HAP-1 (cell line): ENCODE results near the gene RAB34.
A peak's percentile ranks its signal among the peaks of the same experiment; 100 is the strongest.
"Not testable (repeated sequence)": the region's sequence is repeated elsewhere in the genome, so short reads cannot be mapped to it uniquely, and the experiment has no call there.

Source experiments
- DNase-seq, 2 experiments: peaks; one replicate each; pipeline ENCODE4 v3.0.0-alpha.2; 2016 to 2020; ENCODE audit warnings: low spot score in 2 of 2
- H3K27me3 ChIP-seq: fragments of 250-450 bp; sonication (Bioruptor Pico); 2 replicates; pipeline ENCODE4 v1.5.1; 2020; ENCODE audit warnings: low read depth, mild to moderate bottlenecking, moderate library complexity
- H3K36me3 ChIP-seq: fragments of 250-450 bp; sonication (Bioruptor Pico); replicated peaks from 2 replicates; pipeline ENCODE4 v1.5.1; 2020; ENCODE audit warnings: mild to moderate bottlenecking
- H3K4me1 ChIP-seq: fragments of 250-450 bp; sonication (Bioruptor Pico); 2 replicates; pipeline ENCODE4 v1.5.1; 2020; ENCODE audit warnings: mild to moderate bottlenecking
- H3K4me3 ChIP-seq: fragments of 250-450 bp; sonication (Bioruptor Pico); 2 replicates; pipeline ENCODE4 v1.5.1; 2020; ENCODE audit warnings: mild to moderate bottlenecking, moderate library complexity
- H3K9me3 ChIP-seq: fragments of 250-450 bp; sonication (Bioruptor Pico); 2 replicates; pipeline ENCODE4 v1.5.1; 2020; ENCODE audit warnings: mild to moderate bottlenecking, moderate library complexity
- in situ Hi-C: fragments of 300-500 bp; cut with MboI; formaldehyde crosslinking; loops from 3 replicates; pipeline ENCODE4 v1.14.3; 2020; ENCODE audit warnings: low sequenced_read_pairs, inconsistent platforms, mixed read lengths

The RAB34 gene

DNA sequence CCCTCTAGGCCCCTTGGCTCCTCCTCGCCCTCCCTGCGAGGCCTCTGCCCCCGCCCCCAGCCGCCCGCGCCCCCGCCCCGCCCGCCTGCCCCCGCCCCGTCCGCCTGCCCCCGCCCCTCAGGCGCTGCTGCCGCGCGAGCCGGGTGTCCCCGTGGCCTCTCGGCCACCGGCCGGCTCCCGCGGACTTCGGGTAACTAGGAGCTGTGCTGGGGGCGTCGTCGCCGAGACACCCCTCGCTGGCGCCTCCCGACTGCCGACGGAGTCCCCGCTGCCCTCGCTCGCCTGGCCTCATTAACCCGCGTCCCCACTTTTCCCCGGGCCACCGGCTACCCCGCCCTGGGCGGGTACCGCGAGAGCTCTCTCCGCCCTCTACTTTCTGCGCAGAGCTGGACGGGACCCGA is 8.6 kb upstream of the RAB34 start, which contains the start of gene TLCD1:
TSS of gene TLCD1 (minus strand) at position 8 of the 401 bp plus-strand sequence. CDS start 136 bp downstream, outside the sequence.
- Histone ChIP-seq H3K36me3 (peaks cover 42% of the 10 kb centered on the region), H3K4me1 (peaks cover 37% of the 10 kb centered on the region), H3K9me3 (no peaks in the 10 kb centered on the region), H3K4me3 (peak within 1 kb of the TSS; percentile 56), H3K27me3 (no peaks in the 10 kb centered on the region)
- DNase-seq = peak; percentile 64 to 86
- in situ Hi-C loops = no loop called here

DNA sequence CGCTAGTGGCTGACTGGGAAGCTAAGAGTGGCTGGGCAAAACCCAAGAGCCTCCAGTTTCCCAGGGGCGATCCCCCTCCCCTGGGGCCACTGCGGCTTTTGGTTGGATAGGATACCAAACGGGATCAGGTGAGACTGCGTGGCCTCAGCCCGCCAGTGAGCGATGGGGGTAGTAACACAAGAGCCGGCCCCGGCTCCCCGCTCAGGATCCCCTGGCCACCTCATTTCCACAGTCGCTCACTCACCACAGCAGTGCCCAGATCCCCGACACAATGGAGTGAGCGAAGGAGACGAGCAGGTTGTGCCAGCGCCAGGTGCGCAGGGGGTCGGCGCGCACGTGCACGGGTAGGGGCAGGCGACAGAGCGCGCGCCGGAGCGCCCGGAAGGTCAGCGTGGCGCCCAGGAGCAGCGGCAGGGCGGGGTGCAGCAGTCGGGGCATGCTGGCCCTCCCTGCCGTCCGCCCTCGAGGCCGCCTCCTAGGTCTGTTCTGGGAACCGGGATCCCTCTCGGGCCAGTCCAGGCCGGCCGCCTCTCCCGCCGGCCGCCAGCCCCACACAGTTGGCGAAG is 8.1 kb upstream of the RAB34 start:
- Histone ChIP-seq H3K4me1 (peaks cover 37% of the 10 kb centered on the region), H3K4me3 (peak overlapping the region; percentile 56), H3K27me3 (no peaks in the 10 kb centered on the region), H3K36me3 (peaks cover 47% of the 10 kb centered on the region), H3K9me3 (no peaks in the 10 kb centered on the region)
- in situ Hi-C loops = no loop called here
- peak; percentile 84 to 91 for DNase-seq

DNA sequence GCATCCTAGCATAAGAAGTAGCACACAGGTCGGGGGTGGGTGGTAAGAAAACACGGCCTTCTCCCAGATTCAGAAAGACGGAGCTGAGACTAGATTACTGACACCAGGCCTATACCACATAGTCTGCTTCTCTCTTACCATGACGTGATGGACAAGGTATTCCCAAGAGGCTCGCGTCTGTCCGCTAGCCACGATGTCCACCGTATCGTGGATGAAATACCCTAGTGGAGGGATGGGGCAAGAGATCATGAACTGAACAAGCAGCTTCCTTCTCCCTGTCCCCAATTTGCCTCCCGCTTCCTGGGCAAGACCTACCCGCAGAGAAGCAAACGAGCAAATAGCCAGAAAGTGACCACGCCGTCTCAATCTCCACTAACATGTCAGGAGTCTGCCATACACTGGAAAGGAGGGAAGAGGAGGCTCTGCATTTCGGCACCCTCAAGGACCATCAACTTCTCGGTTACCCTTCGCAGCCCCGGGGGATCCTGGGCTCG is 7.5 kb upstream of the RAB34 start:
- Histone ChIP-seq H3K4me1 (peaks cover 37% of the 10 kb centered on the region), H3K4me3 (peak overlapping the region; percentile 56), H3K9me3 (no peaks in the 10 kb centered on the region), H3K36me3 (peaks cover 52% of the 10 kb centered on the region), H3K27me3 (no peaks in the 10 kb centered on the region)
- peak in 1 of 2 experiments; percentile 53 for DNase-seq
- in situ Hi-C loops = no loop called here

DNA sequence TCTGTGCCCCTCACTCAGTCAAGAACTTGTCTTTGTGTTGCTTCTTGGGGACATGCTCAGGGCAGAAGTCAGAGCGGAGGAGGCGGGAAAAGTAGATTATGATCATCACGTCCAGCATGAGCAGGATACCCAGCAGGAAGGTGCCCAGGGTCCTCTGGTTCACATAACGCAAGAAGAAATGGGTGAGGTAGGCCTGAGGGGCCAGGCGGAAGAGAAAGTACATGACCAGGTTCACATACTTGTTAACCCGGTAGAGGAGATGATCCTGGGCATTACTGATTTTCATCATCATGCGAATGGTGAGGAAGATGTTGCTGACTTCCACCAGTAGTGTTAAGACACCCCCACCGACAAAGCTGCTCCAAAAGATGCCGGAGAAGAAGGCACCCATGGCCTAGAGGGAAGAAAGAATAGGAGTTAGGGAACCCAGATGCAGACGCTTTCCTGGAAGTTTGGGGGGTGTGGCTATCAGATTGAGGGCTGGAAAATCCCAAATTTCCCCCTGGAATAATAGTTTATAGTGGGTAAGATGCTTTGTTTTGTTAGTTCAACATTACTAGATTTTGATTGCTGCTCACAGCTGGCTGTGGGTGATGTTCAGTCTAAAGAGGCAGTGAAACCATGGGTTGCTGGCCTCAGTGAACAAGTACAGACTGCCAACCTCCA is 7.0 kb upstream of the RAB34 start:
- peaks cover 37% of the 10 kb centered on the region for H3K4me1 ChIP-seq
- H3K36me3 ChIP-seq = peaks cover 56% of the 10 kb centered on the region
- peak overlapping the region; percentile 56 for H3K4me3 ChIP-seq
- in situ Hi-C loops = no loop called here
- peak in 1 of 2 experiments; percentile 47 for DNase-seq
- no peaks in the 10 kb centered on the region for H3K27me3 ChIP-seq
- no peaks in the 10 kb centered on the region for H3K9me3 ChIP-seq

DNA sequence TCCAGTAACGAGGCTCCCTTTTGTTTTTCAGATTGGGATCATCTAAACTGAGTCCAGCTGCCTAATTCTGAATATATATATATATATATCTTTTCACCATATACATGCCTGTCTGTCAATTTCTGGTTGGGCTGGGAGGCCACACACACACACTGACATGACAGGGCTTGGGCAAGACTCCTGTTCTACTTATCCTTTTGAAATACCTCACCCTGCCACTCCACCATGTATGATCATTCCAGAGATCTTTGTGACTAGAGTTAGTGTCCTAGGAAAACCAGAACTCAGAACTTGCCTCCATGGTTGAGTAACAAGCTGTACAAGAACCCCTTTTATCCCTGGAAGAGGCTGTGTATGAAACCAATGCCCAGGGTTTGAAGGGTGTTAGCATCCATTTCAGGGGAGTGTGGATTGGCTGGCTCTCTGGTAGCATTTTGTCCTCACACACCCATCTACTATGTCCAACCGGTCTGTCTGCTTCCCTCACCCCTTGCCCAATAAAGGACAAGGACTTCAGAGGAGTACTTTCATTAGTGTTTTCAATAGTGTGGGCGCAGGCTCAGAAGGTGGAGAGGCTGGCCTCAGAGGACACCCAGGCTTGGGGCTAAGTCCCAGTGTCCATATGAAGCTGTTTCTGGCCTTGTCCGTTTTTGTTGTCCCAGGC is 6.3 kb upstream of the RAB34 start:
- in situ Hi-C loops, H3K4me3 ChIP-seq, H3K9me3 ChIP-seq, DNase-seq, H3K27me3 ChIP-seq: not testable (repeated sequence)
- H3K36me3 ChIP-seq = peaks cover 56% of the 10 kb centered on the region
- H3K4me1 ChIP-seq = peaks cover 40% of the 10 kb centered on the region

DNA sequence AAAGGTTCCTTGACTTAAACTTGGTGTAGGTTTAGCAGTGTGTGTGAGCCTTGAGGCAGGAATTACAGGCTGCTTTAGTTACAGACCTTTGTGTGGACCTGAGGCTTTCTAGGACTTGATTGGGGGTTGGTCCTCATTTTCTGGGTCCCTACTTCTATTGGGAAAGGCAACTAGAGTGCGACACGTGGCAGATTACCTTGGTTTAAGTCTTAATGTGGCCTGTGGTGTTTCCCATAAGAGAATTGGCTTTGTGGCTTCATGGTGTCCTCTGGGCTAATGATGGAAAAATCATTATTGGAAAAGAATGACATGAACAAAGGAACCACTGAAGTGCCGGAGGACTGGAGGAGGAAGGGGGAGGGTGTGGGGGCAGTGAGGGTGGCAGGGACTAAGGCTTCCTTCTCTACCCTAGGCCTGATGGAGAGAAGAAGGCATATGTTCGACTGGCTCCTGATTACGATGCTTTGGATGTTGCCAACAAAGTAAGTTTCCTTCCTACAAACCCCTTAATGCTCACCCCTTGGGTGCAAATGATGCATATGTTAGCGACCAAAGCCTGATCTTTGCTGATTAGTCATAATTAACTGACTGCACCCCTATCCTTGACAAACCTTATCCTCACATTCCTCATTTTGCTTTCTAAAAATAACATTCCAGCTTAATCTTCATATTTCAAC is 5.6 kb upstream of the RAB34 start:
- DNase-seq = peak; percentile 19 to 43
- Histone ChIP-seq H3K4me1 (peaks cover 45% of the 10 kb centered on the region), H3K9me3 (no peaks in the 10 kb centered on the region), H3K36me3 (peaks cover 56% of the 10 kb centered on the region), H3K27me3 (no peaks in the 10 kb centered on the region), H3K4me3 (no peak overlapping the region)
- in situ Hi-C loops = no loop called here

DNA sequence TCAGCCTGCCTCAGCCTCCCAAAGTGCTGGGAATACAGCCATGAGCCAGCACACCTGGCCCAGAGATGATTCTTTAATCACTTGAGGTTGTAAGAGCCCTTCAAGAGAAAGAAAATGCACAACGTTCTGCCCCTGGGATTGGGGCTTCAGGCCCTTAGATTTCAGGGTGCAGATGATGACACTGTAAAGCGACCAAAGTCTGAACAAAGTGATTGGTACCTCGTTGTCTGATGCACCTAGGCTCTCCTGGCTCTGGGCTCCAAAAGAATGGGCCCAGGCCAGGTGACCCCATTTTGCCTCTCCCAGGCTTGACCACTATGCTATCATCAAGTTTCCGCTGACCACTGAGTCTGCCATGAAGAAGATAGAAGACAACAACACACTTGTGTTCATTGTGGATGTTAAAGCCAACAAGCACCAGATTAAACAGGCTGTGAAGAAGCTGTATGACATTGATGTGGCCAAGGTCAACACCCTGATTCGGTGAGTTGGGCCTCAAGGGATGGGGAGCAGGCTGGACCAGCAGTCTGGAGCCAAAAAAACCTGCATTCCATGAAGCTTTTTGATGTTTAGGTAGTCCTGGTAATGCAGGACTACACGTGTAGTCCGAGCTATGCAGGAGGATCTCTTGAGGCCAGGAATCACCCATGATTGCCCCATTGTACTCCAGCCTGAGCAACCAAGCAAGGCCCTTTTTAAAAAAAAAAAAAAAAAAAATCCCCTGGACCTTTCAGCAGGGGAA is 4.9 kb upstream of the RAB34 start:
- no peak for DNase-seq
- Histone ChIP-seq H3K27me3 (no peaks in the 10 kb centered on the region), H3K4me1 (peaks cover 42% of the 10 kb centered on the region), H3K4me3 (peak overlapping the region; percentile 100), H3K9me3 (no peaks in the 10 kb centered on the region), H3K36me3 (peaks cover 56% of the 10 kb centered on the region)
- in situ Hi-C loops = no loop called here

DNA sequence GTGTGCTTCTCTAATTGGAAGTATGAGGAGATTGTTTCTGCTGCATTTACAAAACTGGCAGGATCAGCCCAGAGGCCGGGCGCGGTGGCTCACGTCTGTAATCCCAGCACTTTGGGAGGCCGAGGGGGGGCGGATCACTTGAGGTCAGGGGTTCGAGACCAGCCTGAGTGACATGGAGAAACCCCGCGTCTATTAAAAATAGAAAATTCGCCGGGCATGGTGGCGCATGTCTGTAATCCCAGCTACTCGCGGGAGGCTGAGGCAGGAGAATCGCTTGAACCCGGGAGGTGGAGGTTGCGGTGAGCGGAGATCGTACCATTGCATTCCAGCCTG is 3.3 kb upstream of the RAB34 start:
- peak overlapping the region; percentile 100 for H3K4me3 ChIP-seq
- H3K27me3 ChIP-seq, in situ Hi-C loops, H3K9me3 ChIP-seq, DNase-seq: not testable (repeated sequence)
- H3K4me1 ChIP-seq = peaks cover 37% of the 10 kb centered on the region
- peaks cover 56% of the 10 kb centered on the region for H3K36me3 ChIP-seq

DNA sequence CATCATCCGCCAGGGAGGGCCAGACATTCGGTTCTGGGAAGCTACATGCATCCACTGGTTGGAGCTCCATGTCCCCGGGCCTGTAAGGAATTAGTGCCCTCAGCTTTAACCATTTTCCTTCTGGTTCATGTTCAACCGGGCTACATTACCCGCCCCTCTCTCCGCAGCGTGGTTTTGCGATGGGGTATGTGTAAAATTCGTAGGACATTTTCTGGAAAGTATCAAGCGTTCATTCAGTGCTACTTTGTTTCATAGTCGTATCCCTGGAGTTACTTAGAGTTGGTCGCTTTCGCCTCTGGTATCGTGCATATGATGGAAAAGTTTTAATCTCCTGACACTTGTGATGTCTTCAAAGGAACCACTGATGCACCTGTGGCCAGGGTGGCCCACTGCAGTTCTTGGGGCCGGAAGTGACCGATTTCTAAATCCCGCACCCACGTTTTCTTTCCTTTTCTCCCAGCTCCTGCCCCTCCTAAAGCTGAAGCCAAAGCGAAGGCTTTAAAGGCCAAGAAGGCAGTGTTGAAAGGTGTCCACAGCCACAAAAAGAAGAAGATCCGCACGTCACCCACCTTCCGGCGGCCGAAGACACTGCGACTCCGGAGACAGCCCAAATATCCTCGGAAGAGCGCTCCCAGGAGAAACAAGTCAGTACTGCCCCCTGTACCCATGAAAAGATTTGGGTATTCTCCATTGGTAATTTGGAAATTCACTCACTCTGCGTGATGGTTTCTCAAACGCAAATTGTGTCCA is 2.8 kb upstream of the RAB34 start:
- Histone ChIP-seq H3K27me3 (no peaks in the 10 kb centered on the region), H3K36me3 (peaks cover 56% of the 10 kb centered on the region), H3K4me3 (peak overlapping the region; percentile 100), H3K4me1 (peaks cover 36% of the 10 kb centered on the region), H3K9me3 (no peaks in the 10 kb centered on the region)
- no peak for DNase-seq
- in situ Hi-C loops = no loop called here

DNA sequence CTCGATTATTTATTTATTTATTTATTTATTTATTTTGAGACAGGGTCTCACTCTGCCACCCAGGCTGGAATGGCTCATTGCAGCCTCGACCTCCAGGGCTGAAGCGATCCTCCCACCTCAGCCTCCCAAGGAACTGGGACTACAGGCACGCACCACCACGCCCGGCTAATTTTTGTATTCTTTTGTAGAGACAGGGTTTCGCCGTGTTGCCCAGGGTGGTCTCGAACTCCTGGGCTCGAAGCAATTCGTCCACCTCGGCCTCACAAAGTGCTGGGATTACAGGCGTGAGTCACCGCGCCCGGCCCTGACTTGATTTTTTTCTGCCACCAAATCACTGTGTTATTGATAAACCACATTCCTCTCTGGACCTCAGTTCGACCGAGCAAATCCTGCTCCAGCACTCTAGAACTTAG is 1.4 kb upstream of the RAB34 start:
- in situ Hi-C loops = no loop called here
- peaks cover 42% of the 10 kb centered on the region for H3K36me3 ChIP-seq

DNA sequence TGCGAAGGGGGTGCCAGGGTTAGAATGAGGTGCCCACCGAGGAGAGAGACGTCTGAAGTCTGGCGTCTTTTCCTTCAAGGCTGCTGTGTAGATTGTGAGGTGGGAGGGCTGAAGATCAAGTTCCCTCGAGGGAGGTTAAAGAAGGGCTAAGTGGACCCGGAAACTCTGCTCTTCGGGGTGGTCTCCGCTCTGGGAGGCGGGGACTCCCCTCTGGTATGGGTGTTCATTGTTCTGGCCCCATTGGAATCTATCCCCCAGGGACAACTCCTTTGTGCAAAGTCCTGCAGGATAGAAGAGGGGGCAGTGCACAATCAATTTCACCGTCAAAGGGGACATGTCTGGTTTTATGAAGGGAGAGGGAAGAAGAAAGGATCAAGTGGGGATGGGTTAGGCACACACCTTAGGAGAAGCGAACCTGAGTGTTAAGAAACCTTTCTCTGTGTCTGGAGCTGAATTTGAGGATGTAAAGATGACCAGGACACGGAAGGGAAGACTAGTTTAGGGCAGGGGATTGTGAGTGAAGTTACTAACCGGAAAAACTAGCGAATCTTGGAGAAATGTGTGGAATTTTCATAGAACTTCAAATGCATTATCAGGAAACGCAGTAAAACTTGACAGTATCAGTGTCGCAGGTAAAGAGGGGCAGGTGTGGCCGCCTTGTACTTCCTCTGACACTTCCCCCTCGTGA is 809 bp upstream of the RAB34 start:
- H3K36me3 ChIP-seq = peaks cover 36% of the 10 kb centered on the region
- H3K27me3 ChIP-seq = no peaks in the 10 kb centered on the region
- H3K4me3 ChIP-seq = peak overlapping the region; percentile 100
- no peaks in the 10 kb centered on the region for H3K9me3 ChIP-seq
- peak; percentile 38 to 67 for DNase-seq
- peaks cover 24% of the 10 kb centered on the region for H3K4me1 ChIP-seq
- in situ Hi-C loops = no loop called here

More for the DNA sequence above, 1.4 kb upstream of the RAB34 start:
- Histone ChIP-seq H3K4me1 (peaks cover 28% of the 10 kb centered on the region), H3K4me3 (peak overlapping the region; percentile 100), H3K9me3 (no peaks in the 10 kb centered on the region), H3K27me3 (no peaks in the 10 kb centered on the region)
- DNase-seq = no peak

DNA sequence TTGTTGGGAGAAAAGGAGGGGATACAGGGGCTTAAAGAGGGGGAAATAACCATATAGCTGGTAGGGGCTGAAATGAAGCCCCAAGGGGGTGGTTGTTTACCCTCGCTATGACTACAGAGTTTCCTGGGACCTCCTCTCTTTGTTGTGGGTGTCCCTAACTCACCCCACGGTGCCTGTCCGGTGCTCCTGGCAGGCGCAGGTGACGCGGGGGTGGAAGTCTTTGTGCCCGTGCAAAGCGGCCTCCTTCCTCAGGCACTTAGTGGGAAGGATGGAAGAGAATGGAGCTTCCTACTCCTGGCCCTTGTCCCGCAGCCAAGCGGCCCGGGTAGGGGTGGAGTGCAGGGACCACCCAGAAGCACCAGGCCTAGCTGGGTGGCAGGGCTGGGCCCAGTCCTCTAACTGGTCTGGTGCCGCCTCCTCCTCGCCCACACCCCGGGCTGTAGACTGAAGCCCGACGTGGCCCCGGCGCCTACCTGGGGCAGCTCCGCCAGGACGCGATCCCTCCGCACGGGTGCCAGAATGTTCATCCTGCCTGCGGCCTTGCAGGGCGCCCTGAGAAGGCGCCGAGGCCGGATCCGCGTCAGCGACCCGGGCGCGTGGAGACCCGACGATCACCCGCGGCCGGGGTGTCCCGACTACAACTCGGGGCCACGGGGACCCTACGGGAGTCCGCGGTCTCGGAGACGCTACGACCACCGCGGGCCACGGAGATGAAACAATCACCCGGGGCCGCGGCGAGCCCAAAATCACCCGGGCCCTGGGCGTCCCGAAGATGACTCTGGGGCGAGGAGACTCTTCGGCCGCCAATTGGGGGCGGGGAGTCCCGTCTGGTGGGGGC is 709 bp downstream of the RAB34 start:
- in situ Hi-C loops = no loop called here
- Histone ChIP-seq H3K9me3 (no peaks in the 10 kb centered on the region), H3K36me3 (peaks cover 21% of the 10 kb centered on the region), H3K4me1 (peaks cover 20% of the 10 kb centered on the region), H3K27me3 (no peaks in the 10 kb centered on the region), H3K4me3 (no peak overlapping the region)
- DNase-seq = no peak
